ENCODE data around the gene FOLR2.

Gene FOLR2

GRCh38 chr11:72222106-72222891, 5.7 kb downstream of the FOLR2 start:
- H2AFZ ChIP-seq (ENCODE audit: low read depth, low read length) = no peak overlapping the region
- no peaks in the 10 kb centered on the region for H3K27me3 ChIP-seq (ENCODE audit: low read depth, low read length)
- peak overlapping the region; percentile 86 for H3K27ac ChIP-seq (ENCODE audit: low read length)
- peak overlapping the region; percentile 97 for H3K4me2 ChIP-seq (ENCODE audit: low read length)
- H3K4me3 ChIP-seq (ENCODE audit: low read length) = peak overlapping the region; percentile 95
- peaks cover 37% of the 10 kb centered on the region for H3K4me1 ChIP-seq (ENCODE audit: low read length)
- peaks cover 2% of the 10 kb centered on the region for H3K36me3 ChIP-seq (replicated peaks; ENCODE audit: low read depth, low read length)
- peak overlapping the region; percentile 83 for H3K9ac ChIP-seq (ENCODE audit: low read length)
- H3K9me3 ChIP-seq (ENCODE audit: insufficient read depth, low read length) = no peaks in the 10 kb centered on the region
- no peak for TF ChIP-seq EZH2phosphoT487 (IDR thresholded peaks at IDR 0.05; ENCODE audit: low read depth)
- no peak for TF ChIP-seq CTCF (IDR thresholded peaks at IDR 0.05; ENCODE audit: low read depth, low read length)
- H3K79me2 ChIP-seq (ENCODE audit: low read length) = peaks cover 33% of the 10 kb centered on the region
- peaks cover 19% of the 10 kb centered on the region for H4K20me1 ChIP-seq (ENCODE audit: insufficient read depth, low read length)

- Histone ChIP-seq H3K9ac (ENCODE audit: low read length) (peak overlapping the region; percentile 99), H3K27me3 (ENCODE audit: low read depth, low read length) (no peaks in the 10 kb centered on the region), H3K9me3 (ENCODE audit: insufficient read depth, low read length) (no peaks in the 10 kb centered on the region), H3K27ac (ENCODE audit: low read length) (peak overlapping the region; percentile 86), H2AFZ (ENCODE audit: low read depth, low read length) (peak overlapping the region; percentile 11; the same call in 1 of the 2 replicates), H3K4me2 (ENCODE audit: low read length) (peak overlapping the region; percentile 97), H4K20me1 (ENCODE audit: insufficient read depth, low read length) (peaks cover 24% of the 10 kb centered on the region), H3K4me1 (ENCODE audit: low read length) (peaks cover 30% of the 10 kb centered on the region), H3K4me3 (ENCODE audit: low read length) (peak overlapping the region; percentile 95), H3K36me3 (replicated peaks; ENCODE audit: low read depth, low read length) (peaks cover 8% of the 10 kb centered on the region), H3K79me2 (ENCODE audit: low read length) (peaks cover 33% of the 10 kb centered on the region)
- no peak; the same call in 1 of the 2 replicates for TF ChIP-seq CTCF (IDR thresholded peaks at IDR 0.05; ENCODE audit: low read depth, low read length)
- TF ChIP-seq EZH2phosphoT487 (IDR thresholded peaks at IDR 0.05; ENCODE audit: low read depth) = no peak
These were observed 6.5 kb downstream of the FOLR2 start for GRCh38 chr11:72222907-72223614.

GRCh38 chr11:72223615-72224563, 7.3 kb downstream of the FOLR2 start:
- no peak for TF ChIP-seq EZH2phosphoT487 (IDR thresholded peaks at IDR 0.05; ENCODE audit: low read depth)
- TF ChIP-seq CTCF (IDR thresholded peaks at IDR 0.05; ENCODE audit: low read depth, low read length) = no peak
- Histone ChIP-seq H3K9ac (ENCODE audit: low read length) (peak overlapping the region; percentile 99), H3K79me2 (ENCODE audit: low read length) (peaks cover 33% of the 10 kb centered on the region), H4K20me1 (ENCODE audit: insufficient read depth, low read length) (peaks cover 24% of the 10 kb centered on the region), H3K27ac (ENCODE audit: low read length) (peak overlapping the region; percentile 86), H3K9me3 (ENCODE audit: insufficient read depth, low read length) (no peaks in the 10 kb centered on the region), H3K4me1 (ENCODE audit: low read length) (peaks cover 25% of the 10 kb centered on the region), H3K4me3 (ENCODE audit: low read length) (peak overlapping the region; percentile 95), H3K36me3 (replicated peaks; ENCODE audit: low read depth, low read length) (peaks cover 16% of the 10 kb centered on the region), H3K27me3 (ENCODE audit: low read depth, low read length) (no peaks in the 10 kb centered on the region), H2AFZ (ENCODE audit: low read depth, low read length) (peak overlapping the region; percentile 11; the same call in 1 of the 2 replicates), H3K4me2 (ENCODE audit: low read length) (peak overlapping the region; percentile 97)
